Glomerular endothelial cell (primary cell): Measurements from ENCODE around the gene LCOR. TPM values are rescaled to one million over a fixed set of nuclear protein-coding genes. Genes with fewer than 3 reads are reported as not detected.
A peak's percentile ranks its signal among the peaks of the same experiment; 100 is the strongest.

Source experiments
- DNase-seq: peaks from one replicate; pipeline ENCODE4 v3.0.0-alpha.2; 2011; ENCODE audit warnings: low read depth, low spot score; ENCODE audit errors: extremely low read depth
- total RNA-seq: library from RNA; depleted of rRNA; stranded (reverse); fragments of >200 nt; gene quantifications from 2 replicates; pipeline ENCODE4 v1.2.3, GENCODE V29; 2015

LCOR gene
- total RNA-seq, 1 donor from 2014 or later, result 30.5 TPM

DNA sequence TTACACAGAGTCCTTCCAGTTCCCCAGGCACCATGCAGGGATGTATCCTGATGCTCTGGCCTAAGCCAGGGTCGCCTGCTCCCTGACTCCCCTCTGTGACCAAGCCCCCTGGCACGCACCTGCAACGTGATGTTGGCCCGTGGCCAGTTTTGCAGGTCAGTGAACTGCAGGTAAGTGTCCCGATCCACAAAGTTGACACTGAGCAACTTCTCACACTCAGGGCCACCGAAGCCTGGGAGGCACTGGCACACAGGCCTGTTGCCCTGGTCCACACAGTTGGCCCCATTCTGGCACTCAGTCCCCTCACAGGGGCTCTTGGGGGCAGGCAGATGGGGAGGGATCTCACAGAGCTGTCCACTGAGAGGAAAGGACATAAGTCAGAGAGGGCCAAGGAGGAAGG is 174.3 kb downstream of the LCOR start:
- DNase-seq, result no peak

DNA sequence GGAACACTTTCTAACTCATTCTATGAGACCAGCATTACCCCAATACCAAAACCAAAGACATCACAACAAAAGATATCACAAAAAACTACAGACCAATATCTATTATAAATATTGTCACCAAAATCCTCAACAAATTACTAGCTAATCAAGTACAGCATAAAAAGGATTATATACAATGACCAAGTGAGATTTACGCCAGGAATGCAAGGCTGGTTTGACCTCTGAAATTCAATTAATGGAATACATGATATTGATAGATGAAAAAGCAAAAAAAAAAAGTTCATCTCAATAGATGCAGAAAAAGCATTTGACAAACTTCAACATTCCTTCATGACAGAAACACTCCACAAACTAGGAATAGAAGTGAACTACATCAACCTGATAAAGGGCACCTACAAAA is 175.3 kb downstream of the LCOR start:
- DNase-seq, result no peak

DNA sequence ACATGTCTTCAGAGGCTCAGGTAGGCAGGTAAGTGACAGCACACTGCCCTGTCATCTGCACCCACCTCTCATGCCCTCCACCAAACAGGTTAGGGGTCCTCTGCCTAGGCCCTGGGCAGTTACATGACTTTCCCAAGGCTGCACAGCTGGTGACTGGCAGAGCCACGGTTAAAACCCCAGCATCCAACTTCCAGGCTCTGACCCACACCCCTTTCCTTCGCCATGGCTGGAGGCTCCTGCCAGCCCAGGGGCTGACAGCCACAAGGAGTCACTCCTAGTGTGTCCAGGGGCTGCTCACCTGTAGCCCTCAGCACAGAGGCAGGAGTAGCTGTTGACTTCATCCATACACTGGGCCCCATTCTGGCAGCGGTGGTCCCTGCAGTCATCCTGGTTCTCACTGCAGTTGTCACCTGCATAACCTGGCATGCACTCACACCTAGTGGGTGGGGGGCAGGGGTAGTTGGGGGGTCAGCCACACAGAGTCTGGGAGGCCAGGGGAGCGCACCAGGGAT is 178.7 kb downstream of the LCOR start:
- DNase-seq, result no peak

DNA sequence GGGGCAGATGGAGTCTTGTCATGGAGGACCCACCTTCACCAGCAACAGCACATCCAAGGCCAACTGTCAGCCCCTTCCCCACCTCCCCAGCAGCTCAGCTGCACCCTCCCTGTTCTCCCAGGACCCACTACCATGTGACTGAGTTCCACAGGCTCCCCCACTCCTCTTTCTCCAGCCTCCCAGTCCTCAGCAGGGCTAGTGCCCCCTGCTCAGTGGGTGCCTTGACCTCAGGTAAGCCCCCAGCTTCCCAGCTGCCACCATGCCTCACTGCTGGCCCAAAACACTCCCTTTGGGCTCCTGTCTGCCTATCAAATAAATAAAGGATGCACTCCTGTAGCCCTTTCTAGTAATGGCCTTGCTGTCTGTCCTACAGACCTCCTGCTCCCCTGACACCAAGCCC is 179.3 kb downstream of the LCOR start:
- DNase-seq, result no peak

DNA sequence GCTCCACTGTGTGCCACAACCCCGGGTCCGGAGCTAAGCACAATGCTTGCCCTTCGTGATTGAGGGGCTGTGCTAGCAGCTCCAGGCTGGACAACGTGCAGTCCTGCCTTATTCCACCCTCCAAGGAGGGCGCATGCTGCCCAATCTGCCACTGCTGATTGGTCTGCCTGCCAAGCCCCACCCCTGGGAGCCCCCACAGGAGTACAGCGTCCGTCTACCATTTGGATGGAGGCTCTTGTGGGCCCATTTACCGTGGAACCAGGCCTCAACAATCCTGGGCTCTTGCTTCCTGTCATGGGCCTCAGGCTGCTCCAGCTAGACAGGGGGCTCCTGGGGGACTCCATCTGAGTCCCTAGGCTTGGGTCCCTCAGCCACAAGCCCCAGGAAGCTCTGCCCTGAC is 180.4 kb downstream of the LCOR start:
- no peak for DNase-seq

DNA sequence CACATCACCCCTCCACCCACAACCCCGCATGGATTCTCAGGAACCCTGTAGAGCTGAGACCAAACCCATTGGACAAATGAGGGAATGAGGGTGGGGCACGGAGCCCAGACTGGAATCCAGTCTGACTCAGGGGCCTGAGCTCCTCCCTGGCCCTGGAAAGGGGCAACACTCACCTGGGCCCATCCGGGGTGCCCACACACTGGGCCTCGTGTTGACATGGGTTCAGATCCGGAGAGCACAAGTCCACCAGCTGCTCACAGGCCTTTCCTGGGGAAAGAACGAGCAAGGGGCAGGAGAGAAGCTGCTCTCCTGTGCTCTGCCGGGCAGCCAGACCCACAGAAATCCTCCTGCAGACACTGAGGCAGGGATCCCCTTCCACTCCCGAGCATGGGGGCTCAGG is 181.5 kb downstream of the LCOR start:
- DNase-seq, result no peak

DNA sequence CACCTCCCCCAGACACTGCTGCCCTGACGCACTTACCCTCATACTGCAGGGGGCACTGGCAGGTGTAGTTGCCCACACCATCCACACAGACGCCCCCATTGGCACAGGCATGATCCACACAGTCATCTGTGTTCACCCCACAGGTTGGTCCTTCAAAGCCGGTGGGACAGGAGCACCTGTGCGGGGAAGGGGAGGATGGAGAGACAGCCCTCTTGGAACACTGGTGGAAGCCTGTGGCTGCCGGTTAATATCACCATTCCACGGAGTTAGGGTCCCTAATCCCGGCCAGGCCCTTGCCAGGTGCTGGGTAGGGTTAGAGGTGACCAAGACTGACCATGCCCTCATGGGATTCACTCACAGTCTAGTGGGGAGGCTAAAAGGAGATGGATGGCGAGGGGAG is 181.9 kb downstream of the LCOR start:
- no peak for DNase-seq

DNA sequence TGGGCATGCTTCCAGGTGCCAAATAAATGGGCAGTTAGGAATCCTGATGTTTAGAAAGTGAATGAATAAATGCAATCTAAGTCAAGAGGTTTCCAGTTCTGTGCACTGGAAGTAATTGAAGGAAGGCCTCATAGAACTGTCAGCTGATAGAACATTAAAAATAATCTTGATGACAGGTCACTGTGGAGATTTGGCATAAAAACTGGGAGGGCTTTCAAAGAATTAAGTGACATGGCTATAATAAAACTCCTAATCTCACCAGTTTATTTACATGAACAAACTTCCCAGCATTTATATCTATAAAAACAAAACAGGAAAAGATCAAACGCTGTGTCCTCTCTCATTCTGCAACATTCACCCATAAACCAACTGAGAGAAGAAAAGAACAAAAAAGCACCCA is 183.1 kb downstream of the LCOR start:
- no peak for DNase-seq

DNA sequence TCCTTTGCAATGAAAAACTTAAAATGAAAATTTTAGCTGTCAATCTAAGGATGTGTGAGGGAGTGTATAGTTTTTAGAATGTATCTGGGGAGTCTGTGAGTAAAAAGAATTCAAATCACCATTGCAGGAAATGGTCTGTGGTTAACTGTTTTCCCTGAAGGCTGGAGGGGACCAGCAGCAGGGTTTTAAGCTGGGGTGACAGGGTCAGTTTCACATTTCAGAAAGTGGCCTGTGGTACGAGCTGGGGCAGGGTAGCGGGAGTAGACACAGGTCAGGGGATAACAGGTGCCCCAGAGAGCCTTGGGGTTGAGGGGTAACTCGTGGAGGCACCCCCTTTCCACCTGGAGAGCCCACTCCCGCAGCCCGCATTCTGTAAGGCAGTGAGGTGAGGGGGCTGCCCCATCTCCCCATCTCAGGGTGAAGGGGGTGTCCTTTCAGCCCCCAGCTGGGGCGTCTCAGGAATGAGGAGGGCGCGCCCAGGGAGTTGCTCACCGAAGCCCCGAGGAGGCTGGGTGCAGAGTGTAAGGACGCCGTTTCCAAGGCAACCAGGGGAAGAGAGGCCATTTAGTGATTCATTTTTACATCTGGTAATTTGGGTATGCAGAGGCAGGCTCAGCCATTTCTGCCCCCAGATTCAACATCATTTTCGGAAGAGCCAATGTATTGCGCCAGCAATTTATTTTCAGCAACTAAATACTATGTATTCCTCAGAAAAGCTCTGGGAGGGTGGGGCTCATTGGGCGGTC is 184.8 kb downstream of the LCOR start:
- DNase-seq, result no peak

DNA sequence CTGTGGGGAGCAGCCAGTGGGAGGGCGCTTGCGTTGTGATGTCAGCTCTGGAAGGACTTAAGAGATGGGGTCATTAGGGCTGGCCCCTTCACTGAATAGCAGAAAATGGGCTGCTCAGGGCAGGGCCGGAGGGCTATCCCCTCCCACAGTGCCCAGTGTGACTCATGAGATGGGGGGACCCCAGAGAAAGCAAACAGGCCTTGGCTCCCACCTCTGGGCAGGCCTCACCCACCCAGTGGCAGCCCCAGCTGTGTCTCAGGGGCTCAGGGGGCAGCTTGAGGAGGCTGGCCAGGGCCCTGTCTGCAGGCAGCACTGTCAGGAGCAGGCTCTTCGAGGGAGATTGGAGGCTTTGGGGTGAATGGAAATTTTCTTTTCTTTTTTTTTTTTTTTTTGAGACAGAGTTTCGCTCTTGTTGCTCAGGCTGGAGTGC is 185.4 kb downstream of the LCOR start:
- DNase-seq, result no peak

DNA sequence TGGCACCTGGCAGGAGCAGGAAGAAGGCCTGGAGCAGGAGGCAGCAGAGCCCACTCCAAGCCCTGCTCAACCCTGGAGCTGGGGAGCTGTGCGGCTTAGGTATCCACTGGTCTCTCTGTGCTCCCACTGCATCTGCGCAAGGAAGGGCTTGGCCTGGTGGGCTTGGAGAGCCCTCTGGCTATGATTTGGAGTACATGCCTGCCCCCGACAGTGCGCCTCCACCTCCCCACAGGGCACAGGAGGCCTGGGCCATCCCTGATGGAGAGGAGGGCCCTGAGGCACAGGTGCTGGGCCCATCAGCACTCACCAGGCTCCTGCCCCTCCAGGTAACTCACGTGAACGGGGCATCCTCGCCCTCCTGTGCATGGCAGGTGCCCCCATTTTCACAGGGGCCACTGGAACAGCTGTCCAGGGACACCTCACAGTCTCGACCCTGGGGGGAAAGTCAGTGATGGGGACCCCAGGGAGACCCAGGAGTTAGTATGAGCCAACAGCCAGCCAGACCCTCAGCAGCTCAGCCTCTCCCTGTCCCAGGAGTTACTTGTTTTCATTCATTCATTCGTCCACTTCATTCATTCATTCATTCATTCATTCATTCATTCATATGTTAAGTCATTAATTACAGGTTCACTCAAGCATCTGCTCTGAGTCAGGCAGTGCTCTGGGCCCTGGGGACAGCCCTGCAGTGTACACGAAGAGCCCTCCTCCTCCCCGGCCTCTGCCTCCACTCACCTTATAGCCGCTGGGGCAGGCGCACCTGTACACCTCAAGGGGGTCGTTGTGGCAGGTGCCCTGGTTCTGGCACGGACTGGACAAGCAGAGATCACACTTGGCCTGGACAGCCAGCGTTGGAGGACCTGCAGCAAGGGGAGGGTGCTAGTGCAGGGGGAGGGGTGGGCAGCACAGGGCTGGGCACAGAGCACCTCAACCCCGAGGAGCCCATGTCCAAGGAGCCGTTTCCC is 186.4 kb downstream of the LCOR start:
- DNase-seq, result no peak

DNA sequence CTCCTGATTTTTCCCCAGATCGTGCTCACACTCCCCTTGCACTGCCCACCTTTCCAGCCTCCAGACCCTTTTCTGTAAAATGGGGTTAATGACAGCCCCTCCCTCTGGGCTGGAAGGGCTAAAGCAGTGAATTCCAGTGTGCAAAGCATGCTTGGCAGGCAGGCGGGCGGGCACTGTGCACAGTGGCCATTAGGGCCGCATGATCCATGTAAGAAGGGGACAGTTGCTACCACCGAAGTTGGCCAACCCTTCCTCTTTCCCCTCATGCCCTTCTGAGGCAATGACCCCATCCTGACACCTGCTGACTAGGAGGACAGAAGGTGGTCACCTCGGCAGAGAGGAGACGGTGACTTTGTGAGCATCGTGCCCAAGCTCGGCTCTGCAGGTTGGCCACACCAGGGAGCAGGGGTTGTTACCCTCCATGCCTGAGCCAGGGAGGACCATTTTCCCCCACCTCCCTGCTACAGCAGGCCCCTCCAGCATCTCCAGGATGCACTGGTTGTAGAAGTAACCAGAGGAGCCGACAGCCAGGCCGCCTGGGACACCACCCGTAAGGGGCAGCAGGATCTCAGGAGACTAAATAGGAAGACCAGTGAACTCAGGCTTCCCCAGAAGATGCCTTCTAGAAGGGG is 187.2 kb downstream of the LCOR start:
- DNase-seq, result no peak

DNA sequence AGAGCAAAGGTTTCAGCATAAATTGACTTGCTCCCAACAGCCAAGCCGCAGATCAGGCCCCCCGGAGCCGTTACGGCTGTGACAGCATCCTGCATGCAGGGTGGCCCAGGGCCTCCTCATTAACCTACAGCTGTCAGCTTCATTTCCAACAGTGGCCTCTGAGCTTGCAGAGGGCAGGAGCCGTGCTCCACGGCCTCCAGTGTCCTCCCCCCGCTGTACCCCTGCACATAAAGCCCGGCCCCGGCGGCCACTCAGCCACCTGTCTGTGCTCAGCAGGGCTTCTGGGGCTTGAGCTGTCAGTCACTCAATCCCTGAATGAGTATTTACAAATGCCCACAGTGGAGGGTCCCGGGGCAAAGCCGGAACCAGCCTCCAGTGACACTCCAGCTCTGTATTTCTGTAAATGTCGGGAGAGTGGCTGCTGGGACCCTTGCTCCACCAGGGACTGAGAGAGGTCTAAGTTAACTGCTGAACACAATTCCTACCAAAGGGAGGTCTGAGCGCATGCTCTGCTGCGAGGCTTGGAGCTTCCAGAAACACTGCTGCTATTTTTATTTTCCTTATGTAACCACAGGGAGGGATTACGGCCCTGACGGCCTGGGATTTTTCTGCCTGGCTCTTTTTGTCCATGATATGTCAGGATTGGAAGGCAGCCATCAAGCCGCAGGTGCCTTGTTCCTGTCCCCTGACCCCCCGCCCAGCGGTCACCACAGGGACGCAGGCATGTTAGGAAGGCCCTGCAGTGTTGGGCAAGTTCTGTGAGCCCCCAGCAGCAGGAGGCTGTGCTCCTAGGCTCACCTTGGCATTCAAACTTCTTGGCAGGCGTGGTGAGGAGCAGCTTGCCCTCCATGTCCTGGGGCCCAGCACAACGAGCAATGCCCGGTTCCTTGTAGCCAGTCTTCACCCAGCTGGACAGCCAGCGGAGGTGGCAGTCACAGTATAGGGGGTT is 188.6 kb downstream of the LCOR start:
- DNase-seq, result no peak

DNA sequence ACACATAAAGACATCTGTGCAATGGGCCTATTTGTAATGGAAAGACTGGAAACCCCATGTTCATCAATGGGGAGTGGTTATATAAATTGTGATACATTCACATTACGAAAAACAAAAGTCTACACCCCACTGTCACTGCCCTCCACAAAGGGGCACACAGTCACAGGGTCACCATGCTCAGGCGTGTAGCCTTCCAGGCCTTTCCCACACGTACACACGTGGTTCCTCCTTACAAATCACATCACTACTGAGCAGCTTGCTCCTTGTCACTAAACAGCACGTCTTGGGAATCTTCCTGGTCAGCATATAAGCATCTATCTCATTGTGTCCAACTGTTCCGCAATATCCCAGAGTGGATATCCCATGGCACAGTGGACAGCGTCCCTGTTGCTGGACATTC is 190.5 kb downstream of the LCOR start:
- DNase-seq, result no peak

DNA sequence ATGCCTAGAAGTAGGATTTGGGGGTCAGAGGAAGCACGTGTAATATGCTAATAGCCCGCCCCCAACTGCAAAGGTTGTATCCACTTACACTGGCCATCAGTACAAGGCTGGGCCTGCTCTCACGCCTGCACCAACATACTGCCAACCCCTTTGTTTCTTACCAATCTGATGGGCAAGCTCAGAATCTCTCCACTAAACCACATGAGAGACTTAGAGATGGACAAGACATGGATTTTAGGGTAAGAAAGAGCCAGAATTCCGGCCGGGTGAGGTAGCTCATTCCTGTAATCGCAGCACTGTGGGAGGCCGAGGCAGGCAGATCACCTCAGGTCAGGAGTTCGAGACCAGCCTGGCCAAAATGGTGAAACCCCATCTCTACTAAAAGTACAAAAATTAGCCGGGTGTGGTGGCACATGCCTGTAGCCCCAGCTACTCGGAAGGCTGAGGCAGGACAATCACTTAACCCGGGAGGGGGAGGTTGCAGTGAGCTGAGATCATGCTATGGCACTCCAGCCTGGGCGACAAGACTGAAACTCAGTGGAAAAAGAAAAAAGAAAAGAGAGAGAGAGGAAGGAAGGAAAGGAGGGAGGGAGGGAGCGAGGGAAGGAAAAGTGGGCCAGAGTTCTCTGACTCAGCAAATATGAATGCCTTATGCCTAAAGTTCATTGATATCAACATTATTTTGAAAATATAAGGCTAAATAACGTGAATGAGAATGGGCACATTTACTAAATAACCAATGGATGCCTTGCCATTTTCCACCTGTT is 191.5 kb downstream of the LCOR start:
- DNase-seq, result no peak

DNA sequence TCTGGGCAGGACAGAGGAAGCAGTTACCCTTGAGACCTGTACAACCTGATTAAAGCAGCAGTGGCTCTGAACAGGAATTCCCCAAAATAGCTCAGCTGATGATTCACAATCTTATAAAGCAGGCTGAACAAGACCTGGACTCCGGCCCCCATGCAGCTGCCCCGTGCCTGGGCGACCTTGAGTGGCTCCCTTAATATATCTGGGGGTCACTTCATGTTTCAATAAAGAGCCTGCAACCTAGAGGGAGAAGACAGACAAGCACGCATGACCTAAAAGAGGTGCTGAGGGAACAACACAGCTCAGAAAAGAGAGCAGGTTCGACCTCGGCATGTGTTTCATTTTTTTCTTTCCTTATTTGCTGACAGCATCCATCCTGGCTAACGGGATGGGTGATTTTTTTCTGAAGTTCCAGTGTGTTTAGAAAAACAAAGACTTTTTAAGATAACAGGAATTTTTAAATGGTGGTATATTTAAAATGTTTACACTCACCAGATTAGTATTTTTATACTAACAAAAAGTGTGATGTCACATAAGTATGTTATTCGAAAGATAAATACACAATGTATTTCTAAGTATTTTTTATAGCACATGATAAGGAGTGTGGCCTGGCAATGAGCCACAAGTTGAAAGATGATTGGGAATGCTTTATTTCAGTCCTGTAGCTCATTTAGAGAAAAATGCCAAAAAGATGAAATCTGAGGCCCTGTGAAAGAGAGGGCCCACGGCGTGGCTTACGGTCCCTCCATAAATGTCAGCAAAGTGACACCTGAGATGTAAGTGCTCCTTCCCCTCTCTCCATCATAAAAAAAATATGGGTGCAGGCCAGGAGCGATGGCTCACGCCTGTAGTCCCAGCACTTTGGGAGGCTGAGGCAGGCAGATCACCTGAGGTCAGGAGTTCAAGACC is 192.3 kb downstream of the LCOR start:
- DNase-seq, result peak; percentile 10

DNA sequence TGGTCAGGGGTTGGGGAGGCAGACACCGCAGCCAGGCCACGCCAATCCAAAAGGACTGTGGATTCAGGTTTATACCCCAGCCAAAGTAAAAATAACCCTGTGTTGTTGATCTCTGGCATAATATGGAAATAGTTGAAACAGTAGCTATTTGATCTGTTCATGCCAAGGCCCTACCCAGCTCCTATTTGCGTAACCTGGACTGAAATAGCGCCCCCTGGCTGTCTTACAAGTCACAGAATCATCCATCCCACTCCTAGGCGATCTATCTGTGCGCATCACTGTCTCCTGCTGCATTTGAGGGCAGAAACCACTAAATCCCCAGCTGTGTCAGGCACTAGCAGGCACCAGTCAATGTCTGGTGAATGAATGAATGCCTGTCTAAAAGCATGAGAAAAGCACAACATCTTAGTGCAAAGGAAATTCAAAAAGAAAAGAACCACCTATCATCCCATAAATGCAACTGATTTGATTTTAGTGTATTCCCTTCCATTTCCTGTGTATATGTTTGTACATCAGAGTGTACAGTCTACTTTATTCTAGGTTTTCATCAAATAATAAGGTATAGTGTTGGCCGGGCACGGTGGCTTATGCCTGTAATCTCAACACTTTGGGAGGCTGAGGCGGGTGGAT is 193.6 kb downstream of the LCOR start:
- peak; percentile 20 for DNase-seq
